PFSK-1 (cell line): ENCODE measurements around the gene ACP3.

Source experiments
- REST ChIP-seq, 2 experiments: IDR thresholded peaks; 2 replicates each; pipeline versions ENCODE4 v1.6.1 to v1.8.0; 2011 to 2012; ENCODE audit warnings: low read depth in 2 of 2, low read length in 2 of 2, control low read depth in 1 of 2, inconsistent platforms in 1 of 2, mild to moderate bottlenecking in 1 of 2, moderate library complexity in 1 of 2; ENCODE audit not compliant: insufficient read depth in 1 of 2
- SIN3A ChIP-seq: IDR thresholded peaks from 2 replicates; pipeline ENCODE4 v1.6.1; 2012; ENCODE audit warnings: mild to moderate bottlenecking, low read length, moderate library complexity, borderline replicate concordance; ENCODE audit not compliant: insufficient read depth
- TAF1 ChIP-seq: IDR thresholded peaks from 2 replicates; pipeline ENCODE4 v1.6.1; 2012; ENCODE audit warnings: low read length, control low read depth, borderline replicate concordance; ENCODE audit not compliant: insufficient read depth

- TF ChIP-seq SIN3A (no peak), TAF1 (no peak), REST (IDR thresholded peaks at IDR 0.05; ENCODE audit: insufficient read depth in 1 of 2, low read depth in 2 of 2, low read length in 2 of 2) (no peak)
These were observed 35.4 kb downstream of the ACP3 start for GRCh38 chr3:132352556-132353143.
